ENCODE data around the gene CRY2. TPM values are rescaled to one million over a fixed set of nuclear protein-coding genes. Genes with fewer than 3 reads are reported as not detected.

Gene CRY2
- total RNA-seq, 1 donor from 2014 or later, result 56.8 TPM

- Mint-ChIP-seq H3K27me3 (no peaks in the 10 kb centered on the region), H3K9me3 (no peaks in the 10 kb centered on the region), H3K27ac (no peak overlapping the region), H3K36me3 (ENCODE audit: low read depth) (peaks cover 47% of the 10 kb centered on the region), H3K4me1 (peaks cover 43% of the 10 kb centered on the region), H3K4me3 (no peak overlapping the region)
- DNase-seq (no peak), ATAC-seq (ENCODE audit: low read depth) (no peak)
- ChIA-PET POLR2A (no interaction called here), CTCF (no interaction called here)
- intact Hi-C loops (cut with micrococcal nuclease), result loop anchor here (5.0 to 10.0 kb wide), 7 partner anchors 108 to 1245 kb away; partner anchors contain the start of genes ATG13, CD82, HARBI1 and PEX16
- TF ChIP-seq, protein P1, sequence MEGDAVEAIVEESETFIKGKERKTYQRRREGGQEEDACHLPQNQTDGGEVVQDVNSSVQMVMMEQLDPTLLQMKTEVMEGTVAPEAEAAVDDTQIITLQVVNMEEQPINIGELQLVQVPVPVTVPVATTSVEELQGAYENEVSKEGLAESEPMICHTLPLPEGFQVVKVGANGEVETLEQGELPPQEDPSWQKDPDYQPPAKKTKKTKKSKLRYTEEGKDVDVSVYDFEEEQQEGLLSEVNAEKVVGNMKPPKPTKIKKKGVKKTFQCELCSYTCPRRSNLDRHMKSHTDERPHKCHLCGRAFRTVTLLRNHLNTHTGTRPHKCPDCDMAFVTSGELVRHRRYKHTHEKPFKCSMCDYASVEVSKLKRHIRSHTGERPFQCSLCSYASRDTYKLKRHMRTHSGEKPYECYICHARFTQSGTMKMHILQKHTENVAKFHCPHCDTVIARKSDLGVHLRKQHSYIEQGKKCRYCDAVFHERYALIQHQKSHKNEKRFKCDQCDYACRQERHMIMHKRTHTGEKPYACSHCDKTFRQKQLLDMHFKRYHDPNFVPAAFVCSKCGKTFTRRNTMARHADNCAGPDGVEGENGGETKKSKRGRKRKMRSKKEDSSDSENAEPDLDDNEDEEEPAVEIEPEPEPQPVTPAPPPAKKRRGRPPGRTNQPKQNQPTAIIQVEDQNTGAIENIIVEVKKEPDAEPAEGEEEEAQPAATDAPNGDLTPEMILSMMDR (IDR thresholded peaks at IDR 0.05), result no peak
Observed at GRCh38 chr11:45809456-45810395, 37.5 kb upstream of the CRY2 start.

- peaks cover 44% of the 10 kb centered on the region for H3K36me3 Mint-ChIP-seq (ENCODE audit: low read depth)
- DNase-seq (no peak), ATAC-seq (ENCODE audit: low read depth) (no peak)
- intact Hi-C loops (cut with micrococcal nuclease), result no loop called here
- H3K4me1 Mint-ChIP-seq, result peaks cover 40% of the 10 kb centered on the region
- TF ChIP-seq, protein P1 (IDR thresholded peaks at IDR 0.05), result no peak
- CTCF ChIA-PET, result no interaction called here
- POLR2A ChIA-PET, result no interaction called here
- H3K27ac Mint-ChIP-seq, result no peak overlapping the region
- no peak overlapping the region for H3K4me3 Mint-ChIP-seq
- no peaks in the 10 kb centered on the region for H3K27me3 Mint-ChIP-seq
- no peaks in the 10 kb centered on the region for H3K9me3 Mint-ChIP-seq
Observed at GRCh38 chr11:45810431-45811108, 36.7 kb upstream of the CRY2 start.

GRCh38 chr11:45811109-45811435, 36.2 kb upstream of the CRY2 start:
- TF ChIP-seq, protein P1 (IDR thresholded peaks at IDR 0.05), result no peak
- no peak overlapping the region for H3K4me3 Mint-ChIP-seq
- peaks cover 38% of the 10 kb centered on the region for H3K4me1 Mint-ChIP-seq
- H3K27me3 Mint-ChIP-seq, result no peaks in the 10 kb centered on the region
- no peaks in the 10 kb centered on the region for H3K9me3 Mint-ChIP-seq
- ChIA-PET POLR2A (no interaction called here), CTCF (no interaction called here)
- intact Hi-C loops (cut with micrococcal nuclease), result no loop called here
- H3K36me3 Mint-ChIP-seq (ENCODE audit: low read depth), result peaks cover 43% of the 10 kb centered on the region
- no peak for ATAC-seq (ENCODE audit: low read depth)
- no peak for DNase-seq
- no peak overlapping the region for H3K27ac Mint-ChIP-seq

DNA sequence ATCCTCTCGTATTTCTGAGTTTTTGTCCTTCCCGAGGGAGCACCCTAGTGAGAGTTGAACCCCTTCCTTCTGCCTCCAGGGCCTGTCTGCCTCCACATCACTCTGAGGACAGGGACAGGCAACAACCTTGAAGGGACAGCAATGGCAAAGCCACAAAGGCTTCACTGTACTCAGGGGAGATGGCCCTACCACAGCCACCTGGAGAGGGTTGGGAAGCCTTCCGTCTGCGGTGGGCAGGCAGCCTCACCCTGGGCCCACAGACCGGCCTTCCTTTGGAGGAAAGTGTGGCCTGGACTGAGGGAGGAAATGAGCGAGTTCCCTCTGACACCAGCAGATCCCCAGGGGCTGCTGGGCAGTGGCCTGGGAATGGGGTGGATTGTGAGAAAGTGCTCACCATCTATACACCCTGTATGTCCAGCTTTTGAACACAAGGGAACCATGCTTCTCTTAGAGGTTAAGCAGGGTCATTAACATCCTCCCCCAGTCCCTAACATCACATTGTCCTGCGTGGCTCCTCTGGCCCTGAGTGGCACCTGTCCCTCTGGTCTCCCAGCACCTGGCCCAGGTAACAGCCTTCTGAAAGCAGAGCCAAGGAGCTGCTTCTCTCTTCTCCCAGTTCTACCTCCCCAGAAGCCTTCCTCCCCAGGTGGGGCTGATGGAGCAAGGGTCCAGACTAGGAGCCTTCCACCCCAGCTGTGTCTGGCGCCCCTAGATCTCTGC, 35.5 kb upstream of the CRY2 start:
- Mint-ChIP-seq H3K27me3 (no peaks in the 10 kb centered on the region), H3K27ac (no peak overlapping the region), H3K36me3 (ENCODE audit: low read depth) (peaks cover 42% of the 10 kb centered on the region), H3K4me1 (peaks cover 34% of the 10 kb centered on the region), H3K9me3 (no peaks in the 10 kb centered on the region), H3K4me3 (no peak overlapping the region)
- intact Hi-C loops (cut with micrococcal nuclease), result no loop called here
- ChIA-PET CTCF (interaction anchor here (0.8 kb wide), 1 partner anchor 30 kb away, joined by 3 read pairs; no protein-coding TSS in a partner anchor), POLR2A (no interaction called here)
- TF ChIP-seq, protein P1 (IDR thresholded peaks at IDR 0.05), result no peak
- no peak for DNase-seq
- no peak for ATAC-seq (ENCODE audit: low read depth)
